OCI-LY1 (cell line): ENCODE data around the gene MYRF.

Experiments
- H2AFZ ChIP-seq: fragments of 200-600 bp; sonication (generic), shearing (Covaris generic); 2 replicates; pipeline ENCODE4 v1.6.0; 2014; ENCODE audit warnings: antibody characterized with exemption, mild to moderate bottlenecking, low read length
- H3F3A ChIP-seq: fragments of 200-600 bp; sonication (generic), shearing (Covaris generic); 2 replicates; pipeline ENCODE4 v1.6.0; 2014; ENCODE audit warnings: mild to moderate bottlenecking, antibody characterized with exemption, low read length, moderate library complexity; ENCODE audit not compliant: insufficient read depth
- H3K27ac ChIP-seq: fragments of 200-600 bp; sonication (generic); 2 replicates; pipeline ENCODE4 v1.5.1; 2014; ENCODE audit warnings: low read length, mixed run types, mild to moderate bottlenecking, low read depth; ENCODE audit not compliant: poor library complexity, severe bottlenecking
- H3K27me3 ChIP-seq: fragments of 200-600 bp; sonication (generic); 2 replicates; pipeline ENCODE4 v1.6.0; 2014; ENCODE audit warnings: antibody characterized with exemption, mild to moderate bottlenecking, low read length, moderate library complexity; ENCODE audit not compliant: insufficient read depth
- H3K36me3 ChIP-seq: fragments of 200-600 bp; sonication (generic); 2 replicates; pipeline ENCODE4 v1.6.1; 2014; ENCODE audit warnings: mild to moderate bottlenecking, antibody characterized with exemption, low read length, moderate library complexity, mixed read lengths; ENCODE audit not compliant: insufficient read depth
- H3K4me1 ChIP-seq: fragments of 200-600 bp; sonication (generic); 2 replicates; pipeline ENCODE4 v1.5.1; 2014; ENCODE audit warnings: mild to moderate bottlenecking, low read length, moderate library complexity; ENCODE audit not compliant: insufficient read depth, severe bottlenecking
- H3K4me2 ChIP-seq: fragments of 200-600 bp; sonication (generic), shearing (Covaris generic); 2 replicates; pipeline ENCODE4 v1.6.1; 2014; ENCODE audit warnings: low read length
- H3K4me3 ChIP-seq: fragments of 200-600 bp; sonication (generic); 2 replicates; pipeline ENCODE4 v1.5.1; 2014; ENCODE audit warnings: low read length, low read depth, mild to moderate bottlenecking, mixed read lengths; ENCODE audit not compliant: poor library complexity, severe bottlenecking
- H3K79me2 ChIP-seq: fragments of 200-600 bp; shearing (Covaris generic); 2 replicates; pipeline ENCODE4 v1.6.1; 2016; ENCODE audit warnings: mixed run types, low read length, mixed read lengths; ENCODE audit not compliant: insufficient read depth
- H3K9ac ChIP-seq: fragments of 200-600 bp; sonication (generic), shearing (Covaris generic); 2 replicates; pipeline ENCODE4 v1.6.1; 2014; ENCODE audit warnings: mild to moderate bottlenecking, low read length, mixed read lengths
- H3K9me2 ChIP-seq: fragments of 200-600 bp; sonication (generic), shearing (Covaris generic); 2 replicates; pipeline ENCODE4 v1.6.1; 2014; ENCODE audit warnings: low read depth, mild to moderate bottlenecking, low read length, mixed read lengths
- H3K9me3 ChIP-seq: fragments of 200-600 bp; shearing (Covaris generic); 2 replicates; pipeline ENCODE4 v1.6.1; 2014; ENCODE audit warnings: low read length, mixed read lengths
- H4K20me1 ChIP-seq: fragments of 200-600 bp; sonication (generic), shearing (Covaris generic); 2 replicates; pipeline ENCODE4 v1.6.0; 2016; ENCODE audit warnings: mild to moderate bottlenecking, low read length; ENCODE audit not compliant: insufficient read depth
- CTCF ChIP-seq: fragments of 200-600 bp; sonication (generic), shearing (Covaris generic); IDR thresholded peaks from 2 replicates; pipeline ENCODE4 v1.5.1; 2017; ENCODE audit warnings: mild to moderate bottlenecking, antibody characterized with exemption, low read length, moderate library complexity, mixed read lengths
- EZH2 ChIP-seq: fragments of 200-600 bp; sonication (generic), shearing (Covaris generic); IDR thresholded peaks from 2 replicates; pipeline ENCODE4 v1.8.0; 2017; ENCODE audit warnings: borderline replicate concordance, mixed run types, mild to moderate bottlenecking, antibody characterized with exemption, low read length, moderate library complexity, mixed read lengths

The MYRF gene

GRCh38 chr11:61706452-61707400, 45.7 kb upstream of the MYRF start:
- Histone ChIP-seq H3K79me2 (no peaks in the 10 kb centered on the region), H3K4me3 (no peak overlapping the region), H3F3A (no peaks in the 10 kb centered on the region)

GRCh38 chr11:61707574-61707973, 44.9 kb upstream of the MYRF start:
- Histone ChIP-seq H3K27me3 (peaks cover 3% of the 10 kb centered on the region; the same call in 1 of the 2 replicates), H2AFZ (no peak overlapping the region), H3K36me3 (no peaks in the 10 kb centered on the region), H3K4me3 (no peak overlapping the region), H3K9ac (no peak overlapping the region), H4K20me1 (no peaks in the 10 kb centered on the region), H3K9me3 (no peaks in the 10 kb centered on the region), H3K4me2 (no peak overlapping the region), H3F3A (no peaks in the 10 kb centered on the region), H3K9me2 (no peaks in the 10 kb centered on the region), H3K4me1 (no peaks in the 10 kb centered on the region), H3K79me2 (no peaks in the 10 kb centered on the region), H3K27ac (no peak overlapping the region)
- TF ChIP-seq CTCF (no peak), EZH2 (no peak)

More at GRCh38 chr11:61706452-61707400, 45.7 kb upstream of the MYRF start:
- no peaks in the 10 kb centered on the region for H3K9me2 ChIP-seq
- peaks cover 3% of the 10 kb centered on the region; the same call in 1 of the 2 replicates for H3K27me3 ChIP-seq
- no peak overlapping the region for H3K9ac ChIP-seq
- H3K4me1 ChIP-seq: no peaks in the 10 kb centered on the region
- no peaks in the 10 kb centered on the region for H3K36me3 ChIP-seq
- no peak overlapping the region for H2AFZ ChIP-seq
- H3K9me3 ChIP-seq: no peaks in the 10 kb centered on the region
- TF ChIP-seq CTCF: no peak
- no peak for TF ChIP-seq EZH2
- no peaks in the 10 kb centered on the region for H4K20me1 ChIP-seq
- no peak overlapping the region for H3K4me2 ChIP-seq
- H3K27ac ChIP-seq: no peak overlapping the region

GRCh38 chr11:61709110-61709509, 43.3 kb upstream of the MYRF start:
- Histone ChIP-seq H3K9ac (no peak overlapping the region), H3F3A (no peaks in the 10 kb centered on the region), H3K4me2 (no peak overlapping the region), H3K9me3 (no peaks in the 10 kb centered on the region), H3K27ac (no peak overlapping the region), H3K9me2 (no peaks in the 10 kb centered on the region), H3K4me1 (no peaks in the 10 kb centered on the region), H4K20me1 (no peaks in the 10 kb centered on the region), H3K36me3 (no peaks in the 10 kb centered on the region), H3K79me2 (no peaks in the 10 kb centered on the region), H3K27me3 (peaks cover 4% of the 10 kb centered on the region; the same call in 1 of the 2 replicates), H3K4me3 (no peak overlapping the region), H2AFZ (no peak overlapping the region)
- no peak for TF ChIP-seq EZH2
- no peak for TF ChIP-seq CTCF
